ENCODE measurements around the gene SLC38A10. TPM values are rescaled to one million over a fixed set of nuclear protein-coding genes. Genes with fewer than 3 reads are reported as not detected.
"Not testable (repeated sequence)": the region's sequence is repeated elsewhere in the genome, so short reads cannot be mapped to it uniquely, and the experiment has no call there.

Gene SLC38A10
- total RNA-seq, 1 experiment from 2014 or later = 121 TPM

DNA sequence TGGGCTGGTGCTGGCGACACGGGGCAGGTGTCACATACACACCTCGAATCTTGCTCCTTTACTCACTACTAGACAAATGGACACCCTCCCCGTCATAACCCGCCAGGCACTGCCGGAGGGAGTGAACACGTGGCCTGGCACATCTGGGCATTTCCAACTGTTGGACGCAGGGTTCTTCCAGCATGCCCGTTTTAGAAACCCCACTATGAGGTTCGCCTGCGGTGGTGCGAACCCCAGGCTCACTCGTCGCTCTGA, 65.5 kb downstream of the SLC38A10 start:
- no peak for TF ChIP-seq CTCF (IDR thresholded peaks at IDR 0.05; ENCODE audit: unreplicated experiment)
- Mint-ChIP-seq H3K27ac (ENCODE audit: unreplicated experiment) (no peak overlapping the region), H3K4me3 (ENCODE audit: low read depth, unreplicated experiment) (no peak overlapping the region), H3K9me3 (ENCODE audit: low read depth, unreplicated experiment) (no peaks in the 10 kb centered on the region), H3K36me3 (ENCODE audit: insufficient read depth, unreplicated experiment) (peaks cover 12% of the 10 kb centered on the region), H3K27me3 (ENCODE audit: unreplicated experiment) (no peaks in the 10 kb centered on the region), H3K4me1 (ENCODE audit: low read depth, unreplicated experiment) (no peaks in the 10 kb centered on the region)
- CTCF ChIA-PET = interaction anchor here (1.4 kb wide), 1 partner anchor 9 kb away, joined by 4 read pairs; the partner anchor contains the start of genes NDUFAF8 and TEPSIN
- intact Hi-C loops (cut with micrococcal nuclease; ENCODE audit: unreplicated experiment) = no loop called here
- no peak for DNase-seq
- BruUV-seq (replicated peaks) = no TSS peak

DNA sequence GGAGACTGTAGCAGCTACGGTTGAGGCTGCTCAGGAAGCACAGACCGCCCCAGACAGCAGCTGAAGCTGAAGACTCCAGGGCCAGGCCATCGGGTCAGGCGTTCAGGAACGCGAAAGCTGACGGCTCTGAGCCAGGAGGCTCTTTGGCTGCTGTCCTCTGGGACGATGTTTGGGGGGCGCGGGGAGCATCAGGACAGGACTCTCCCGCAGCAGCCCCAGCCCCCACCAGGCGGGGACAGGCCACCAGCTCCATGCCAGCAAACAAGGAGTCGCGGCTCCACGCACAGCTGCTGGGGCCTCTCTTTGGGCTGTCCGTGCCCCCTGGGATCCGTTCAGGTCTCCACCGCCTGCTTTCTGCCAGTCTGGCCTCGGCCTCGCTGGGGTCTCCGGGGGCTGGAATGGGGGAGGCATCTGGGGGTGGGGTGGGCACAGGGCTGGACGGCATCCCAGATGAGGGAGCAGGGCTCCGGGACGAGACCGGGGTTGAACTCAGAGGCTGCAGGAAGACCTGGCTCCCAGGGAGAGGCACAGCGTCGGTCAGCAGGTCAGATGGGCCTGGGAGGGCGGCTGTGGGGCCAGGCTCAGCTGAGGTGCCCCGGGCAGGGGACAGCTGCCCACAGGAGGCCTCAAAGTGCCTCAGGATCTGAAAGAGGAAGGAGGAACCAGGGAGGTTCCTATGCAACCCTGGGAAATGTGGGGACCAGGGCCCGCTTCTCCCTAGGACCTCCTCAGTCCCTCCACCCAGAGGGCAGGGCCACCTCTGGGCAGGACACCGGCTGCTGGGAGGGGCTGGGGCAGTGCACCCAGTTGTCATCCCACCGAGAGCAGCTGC, 66.1 kb downstream of the SLC38A10 start:
- CTCF ChIA-PET = interaction anchor here (1.4 kb wide), 1 partner anchor 9 kb away, joined by 4 read pairs; the partner anchor contains the start of genes NDUFAF8 and TEPSIN
- Mint-ChIP-seq H3K4me1 (ENCODE audit: low read depth, unreplicated experiment) (no peaks in the 10 kb centered on the region), H3K27me3 (ENCODE audit: unreplicated experiment) (no peaks in the 10 kb centered on the region), H3K36me3 (ENCODE audit: insufficient read depth, unreplicated experiment) (peaks cover 6% of the 10 kb centered on the region), H3K4me3 (ENCODE audit: low read depth, unreplicated experiment) (no peak overlapping the region), H3K9me3 (ENCODE audit: low read depth, unreplicated experiment) (no peaks in the 10 kb centered on the region), H3K27ac (ENCODE audit: unreplicated experiment) (no peak overlapping the region)
- TF ChIP-seq CTCF (IDR thresholded peaks at IDR 0.05; ENCODE audit: unreplicated experiment) = no peak
- no peak for DNase-seq
- BruUV-seq (replicated peaks) = no TSS peak
- intact Hi-C loops (cut with micrococcal nuclease; ENCODE audit: unreplicated experiment) = no loop called here

DNA sequence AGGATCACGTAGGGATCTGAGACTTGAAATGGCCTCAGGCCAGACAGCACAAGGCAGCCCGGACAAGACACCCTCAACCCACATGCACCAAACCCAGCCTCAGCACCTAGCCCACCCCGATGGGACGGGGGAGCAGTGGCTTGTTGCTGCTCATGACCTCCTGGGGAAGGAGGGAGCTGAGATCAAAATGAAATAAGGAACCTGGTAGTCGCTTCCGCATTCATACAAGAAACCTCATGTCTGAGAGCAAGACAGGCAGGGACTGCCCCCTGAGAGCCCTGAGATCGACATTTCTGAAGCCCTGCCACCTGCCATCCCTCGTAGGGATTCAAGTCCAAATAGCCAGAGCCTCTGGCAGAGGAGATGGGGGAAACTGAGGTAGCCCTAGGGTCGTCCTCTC, 66.7 kb downstream of the SLC38A10 start:
- no TSS peak for BruUV-seq (replicated peaks)
- Mint-ChIP-seq H3K4me1 (ENCODE audit: low read depth, unreplicated experiment) (peaks cover 4% of the 10 kb centered on the region), H3K27ac (ENCODE audit: unreplicated experiment) (no peak overlapping the region), H3K27me3 (ENCODE audit: unreplicated experiment) (no peaks in the 10 kb centered on the region), H3K9me3 (ENCODE audit: low read depth, unreplicated experiment) (no peaks in the 10 kb centered on the region), H3K4me3 (ENCODE audit: low read depth, unreplicated experiment) (no peak overlapping the region), H3K36me3 (ENCODE audit: insufficient read depth, unreplicated experiment) (peaks cover 12% of the 10 kb centered on the region)
- intact Hi-C loops (cut with micrococcal nuclease; ENCODE audit: unreplicated experiment) = no loop called here
- no peak for DNase-seq
- CTCF ChIA-PET = no interaction called here
- no peak for TF ChIP-seq CTCF (IDR thresholded peaks at IDR 0.05; ENCODE audit: unreplicated experiment)

GRCh38 chr17:81227630-81228029, 67.5 kb downstream of the SLC38A10 start:
- H3K9me3 Mint-ChIP-seq (ENCODE audit: low read depth, unreplicated experiment); BruUV-seq (replicated peaks); H3K27ac Mint-ChIP-seq (ENCODE audit: unreplicated experiment); DNase-seq; H3K4me1 Mint-ChIP-seq (ENCODE audit: low read depth, unreplicated experiment); intact Hi-C loops (cut with micrococcal nuclease; ENCODE audit: unreplicated experiment); H3K27me3 Mint-ChIP-seq (ENCODE audit: unreplicated experiment); H3K4me3 Mint-ChIP-seq (ENCODE audit: low read depth, unreplicated experiment): not testable (repeated sequence)
- CTCF ChIA-PET = interaction anchor here (0.7 kb wide), 1 partner anchor 482 kb away, joined by 3 read pairs; no protein-coding TSS in a partner anchor
- peaks cover 20% of the 10 kb centered on the region for H3K36me3 Mint-ChIP-seq (ENCODE audit: insufficient read depth, unreplicated experiment)

DNA sequence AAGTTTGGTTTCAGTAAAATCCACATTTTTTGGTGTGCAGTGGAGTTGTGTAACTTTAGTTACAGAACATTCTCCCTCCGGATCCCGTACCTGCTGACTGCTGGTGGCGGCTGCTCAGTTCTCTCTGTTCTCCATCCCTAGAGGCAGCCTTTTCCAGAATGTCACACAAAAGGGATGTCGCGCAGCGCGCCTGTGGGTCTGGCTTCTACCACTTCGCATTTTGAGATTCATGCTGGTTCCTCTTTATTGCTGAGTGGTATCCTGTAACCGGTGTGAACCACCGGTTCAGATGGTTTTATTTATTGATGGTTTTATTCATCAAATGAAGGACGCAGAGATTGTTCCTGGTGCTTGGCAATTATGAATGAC, 71.4 kb downstream of the SLC38A10 start:
- peaks cover 24% of the 10 kb centered on the region for H3K36me3 Mint-ChIP-seq (ENCODE audit: insufficient read depth, unreplicated experiment)
- BruUV-seq (replicated peaks) = no TSS peak
- peak overlapping the region; percentile 71 for H3K4me3 Mint-ChIP-seq (ENCODE audit: low read depth, unreplicated experiment)
- TF ChIP-seq CTCF (IDR thresholded peaks at IDR 0.05; ENCODE audit: unreplicated experiment) = no peak
- CTCF ChIA-PET = no interaction called here
- H3K27me3 Mint-ChIP-seq (ENCODE audit: unreplicated experiment) = no peaks in the 10 kb centered on the region
- no peak for DNase-seq
- peaks cover 15% of the 10 kb centered on the region for H3K4me1 Mint-ChIP-seq (ENCODE audit: low read depth, unreplicated experiment)
- intact Hi-C loops (cut with micrococcal nuclease; ENCODE audit: unreplicated experiment) = no loop called here
- H3K9me3 Mint-ChIP-seq (ENCODE audit: low read depth, unreplicated experiment) = no peaks in the 10 kb centered on the region
- H3K27ac Mint-ChIP-seq (ENCODE audit: unreplicated experiment) = peak overlapping the region; percentile 91

Measured in Calu3 (cell line).